ENCODE data around the gene ENDOV.

ENDOV gene

GRCh38 chr17:80466188-80466705 lies 51.3 kb downstream of the ENDOV start:
- no peak for DNase-seq (ENCODE audit: low read depth, low spot score)
- Histone ChIP-seq H3K27me3 (ENCODE audit: control insufficient read depth, insufficient read depth, low read length) (no peaks in the 10 kb centered on the region; the same call in 1 of the 2 replicates), H3K4me3 (ENCODE audit: low read length) (no peak overlapping the region), H3K27ac (ENCODE audit: low read length) (no peak overlapping the region), H3K36me3 (ENCODE audit: control insufficient read depth, insufficient read depth, low read length) (0 out of 2 replicates have a peak, but pooled peaks cover 3% of the 10 kb centered on the region), H3K4me1 (ENCODE audit: control insufficient read depth, insufficient read depth, low read length) (no peaks in the 10 kb centered on the region), H3K9me3 (ENCODE audit: control insufficient read depth, insufficient read depth, low read length) (no peaks in the 10 kb centered on the region)
- no CpG with 5 or more reads among the region's 15 CpGs for WGBS (ENCODE audit: insufficient coverage, insufficient read length)

- H3K27ac ChIP-seq (ENCODE audit: low read length) = no peak overlapping the region
- no peaks in the 10 kb centered on the region for H3K4me1 ChIP-seq (ENCODE audit: control insufficient read depth, insufficient read depth, low read length)
- peaks cover 15% of the 10 kb centered on the region; the same call in 1 of the 2 replicates for H3K27me3 ChIP-seq (ENCODE audit: control insufficient read depth, insufficient read depth, low read length)
- H3K36me3 ChIP-seq (ENCODE audit: control insufficient read depth, insufficient read depth, low read length) = 0 out of 2 replicates have a peak, but pooled peaks cover 3% of the 10 kb centered on the region
- no peak for DNase-seq (ENCODE audit: low read depth, low spot score)
- no CpG with 5 or more reads among the region's 16 CpGs for WGBS (ENCODE audit: insufficient coverage, insufficient read length)
- no peaks in the 10 kb centered on the region for H3K9me3 ChIP-seq (ENCODE audit: control insufficient read depth, insufficient read depth, low read length)
- no peak overlapping the region for H3K4me3 ChIP-seq (ENCODE audit: low read length)
These were observed 53.3 kb downstream of the ENDOV start for GRCh38 chr17:80468242-80468641.

- Histone ChIP-seq H3K4me1 (ENCODE audit: control insufficient read depth, insufficient read depth, low read length) (no peaks in the 10 kb centered on the region), H3K4me3 (ENCODE audit: low read length) (no peak overlapping the region), H3K27me3 (ENCODE audit: control insufficient read depth, insufficient read depth, low read length) (peaks cover 22% of the 10 kb centered on the region; the same call in 1 of the 2 replicates), H3K36me3 (ENCODE audit: control insufficient read depth, insufficient read depth, low read length) (0 out of 2 replicates have a peak, but pooled peaks cover 3% of the 10 kb centered on the region), H3K9me3 (ENCODE audit: control insufficient read depth, insufficient read depth, low read length) (no peaks in the 10 kb centered on the region), H3K27ac (ENCODE audit: low read length) (no peak overlapping the region)
- WGBS (ENCODE audit: insufficient coverage, insufficient read length) = no CpG with 5 or more reads among the region's 28 CpGs
- DNase-seq (ENCODE audit: low read depth, low spot score) = no peak
These were observed 54.0 kb downstream of the ENDOV start for GRCh38 chr17:80468781-80469493.

DNA sequence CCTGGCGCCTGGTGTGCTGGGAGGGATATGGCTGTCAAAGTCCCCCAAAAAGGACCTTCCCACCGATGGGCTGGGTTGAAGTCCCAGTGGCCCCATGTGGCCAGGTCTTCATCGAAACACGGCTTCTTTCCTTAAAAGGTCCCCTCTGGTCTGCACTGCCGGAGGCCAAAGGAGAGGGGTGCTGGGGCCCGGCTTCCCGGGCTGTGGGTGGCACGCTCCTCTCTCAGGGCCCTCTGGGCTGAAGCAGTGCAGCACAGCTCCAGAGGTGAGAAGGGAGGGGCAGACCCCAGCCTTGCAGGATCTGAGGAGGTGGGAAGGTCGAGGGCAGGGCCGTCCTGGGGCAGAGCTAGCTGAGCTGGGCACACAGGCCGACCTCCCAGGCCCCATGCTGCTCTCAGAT lies 54.7 kb downstream of the ENDOV start:
- no peak for DNase-seq (ENCODE audit: low read depth, low spot score)
- H3K36me3 ChIP-seq (ENCODE audit: control insufficient read depth, insufficient read depth, low read length) = 0 out of 2 replicates have a peak, but pooled peaks cover 3% of the 10 kb centered on the region
- no peaks in the 10 kb centered on the region for H3K9me3 ChIP-seq (ENCODE audit: control insufficient read depth, insufficient read depth, low read length)
- H3K4me1 ChIP-seq (ENCODE audit: control insufficient read depth, insufficient read depth, low read length) = no peaks in the 10 kb centered on the region
- WGBS (ENCODE audit: insufficient coverage, insufficient read length) = no CpG with 5 or more reads among the region's 11 CpGs
- peaks cover 29% of the 10 kb centered on the region for H3K27me3 ChIP-seq (ENCODE audit: control insufficient read depth, insufficient read depth, low read length)
- H3K4me3 ChIP-seq (ENCODE audit: low read length) = no peak overlapping the region
- no peak overlapping the region for H3K27ac ChIP-seq (ENCODE audit: low read length)

GRCh38 chr17:80470603-80471002 lies 55.6 kb downstream of the ENDOV start:
- H3K4me3 ChIP-seq (ENCODE audit: low read length) = no peak overlapping the region
- peaks cover 3% of the 10 kb centered on the region for H3K4me1 ChIP-seq (ENCODE audit: control insufficient read depth, insufficient read depth, low read length)
- H3K27me3 ChIP-seq (ENCODE audit: control insufficient read depth, insufficient read depth, low read length) = peaks cover 38% of the 10 kb centered on the region

DNA sequence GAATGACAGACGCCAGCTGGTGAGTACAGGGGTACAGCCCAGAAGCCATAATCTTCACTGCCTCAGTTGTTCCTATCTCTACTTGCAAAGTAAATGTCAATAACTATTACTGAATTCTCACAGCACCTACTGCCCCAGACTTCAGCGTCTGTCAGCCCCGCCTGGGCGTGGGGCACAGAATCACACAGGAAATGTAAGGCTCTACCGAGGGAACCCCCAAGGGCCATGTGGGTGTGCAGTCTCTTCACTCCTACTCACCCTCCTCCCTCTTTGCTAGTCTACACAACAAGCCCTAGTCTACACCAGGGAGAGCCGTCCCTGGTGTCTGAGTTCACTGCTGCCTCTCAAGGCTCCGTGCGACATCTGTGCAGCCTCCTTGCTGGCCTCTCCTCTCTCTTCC lies 57.0 kb downstream of the ENDOV start:
- H3K9me3 ChIP-seq (ENCODE audit: control insufficient read depth, insufficient read depth, low read length) = no peaks in the 10 kb centered on the region
- H3K4me3 ChIP-seq (ENCODE audit: low read length) = no peak overlapping the region
- peaks cover 3% of the 10 kb centered on the region for H3K4me1 ChIP-seq (ENCODE audit: control insufficient read depth, insufficient read depth, low read length)
- 0 out of 2 replicates have a peak, but pooled peaks cover 3% of the 10 kb centered on the region for H3K36me3 ChIP-seq (ENCODE audit: control insufficient read depth, insufficient read depth, low read length)
- WGBS (ENCODE audit: insufficient coverage, insufficient read length) = no CpG with 5 or more reads among the region's 8 CpGs
- H3K27me3 ChIP-seq (ENCODE audit: control insufficient read depth, insufficient read depth, low read length) = peaks cover 48% of the 10 kb centered on the region
- DNase-seq (ENCODE audit: low read depth, low spot score) = no peak
- H3K27ac ChIP-seq (ENCODE audit: low read length) = no peak overlapping the region

More at GRCh38 chr17:80470603-80471002, 55.6 kb downstream of the ENDOV start:
- 0 out of 2 replicates have a peak, but pooled peaks cover 3% of the 10 kb centered on the region for H3K36me3 ChIP-seq (ENCODE audit: control insufficient read depth, insufficient read depth, low read length)
- no peak for DNase-seq (ENCODE audit: low read depth, low spot score)
- H3K9me3 ChIP-seq (ENCODE audit: control insufficient read depth, insufficient read depth, low read length) = no peaks in the 10 kb centered on the region
- H3K27ac ChIP-seq (ENCODE audit: low read length) = no peak overlapping the region
- WGBS (ENCODE audit: insufficient coverage, insufficient read length) = no CpG with 5 or more reads among the region's 21 CpGs

GRCh38 chr17:80472996-80473395 lies 58.0 kb downstream of the ENDOV start:
- DNase-seq (ENCODE audit: low read depth, low spot score) = no peak
- WGBS (ENCODE audit: insufficient coverage, insufficient read length) = no CpG with 5 or more reads among the region's 12 CpGs
- H3K4me1 ChIP-seq (ENCODE audit: control insufficient read depth, insufficient read depth, low read length) = peaks cover 3% of the 10 kb centered on the region
- H3K36me3 ChIP-seq (ENCODE audit: control insufficient read depth, insufficient read depth, low read length) = 0 out of 2 replicates have a peak, but pooled peaks cover 3% of the 10 kb centered on the region
- peaks cover 58% of the 10 kb centered on the region for H3K27me3 ChIP-seq (ENCODE audit: control insufficient read depth, insufficient read depth, low read length)
- H3K9me3 ChIP-seq (ENCODE audit: control insufficient read depth, insufficient read depth, low read length) = no peaks in the 10 kb centered on the region
- H3K4me3 ChIP-seq (ENCODE audit: low read length) = no peak overlapping the region
- H3K27ac ChIP-seq (ENCODE audit: low read length) = no peak overlapping the region

DNA sequence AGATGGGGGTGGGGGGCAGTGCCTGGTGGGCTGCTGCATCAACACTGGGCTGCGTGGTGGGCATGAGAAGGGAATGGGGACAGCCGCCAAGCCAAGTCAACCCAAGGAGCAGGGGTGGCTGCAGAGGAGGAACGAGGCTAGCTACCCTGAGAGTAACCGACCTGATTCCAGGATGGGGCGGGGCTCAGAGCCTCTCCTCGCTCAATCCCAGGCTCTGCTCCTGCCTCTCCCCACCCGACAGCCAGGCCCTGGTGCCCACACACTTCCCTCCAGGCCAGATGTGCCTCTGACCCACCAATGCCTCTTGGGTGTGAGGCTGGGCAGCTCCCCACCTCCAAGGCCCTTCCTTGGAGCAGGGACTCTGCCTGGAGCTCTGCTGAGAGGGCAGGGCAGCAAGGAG lies 58.7 kb downstream of the ENDOV start:
- WGBS (ENCODE audit: insufficient coverage, insufficient read length) = no CpG with 5 or more reads among the region's 7 CpGs
- no peak for DNase-seq (ENCODE audit: low read depth, low spot score)
- Histone ChIP-seq H3K4me3 (ENCODE audit: low read length) (no peak overlapping the region), H3K9me3 (ENCODE audit: control insufficient read depth, insufficient read depth, low read length) (no peaks in the 10 kb centered on the region), H3K27ac (ENCODE audit: low read length) (no peak overlapping the region), H3K4me1 (ENCODE audit: control insufficient read depth, insufficient read depth, low read length) (peaks cover 5% of the 10 kb centered on the region), H3K36me3 (ENCODE audit: control insufficient read depth, insufficient read depth, low read length) (0 out of 2 replicates have a peak, but pooled peaks cover 3% of the 10 kb centered on the region), H3K27me3 (ENCODE audit: control insufficient read depth, insufficient read depth, low read length) (peaks cover 65% of the 10 kb centered on the region)

DNA sequence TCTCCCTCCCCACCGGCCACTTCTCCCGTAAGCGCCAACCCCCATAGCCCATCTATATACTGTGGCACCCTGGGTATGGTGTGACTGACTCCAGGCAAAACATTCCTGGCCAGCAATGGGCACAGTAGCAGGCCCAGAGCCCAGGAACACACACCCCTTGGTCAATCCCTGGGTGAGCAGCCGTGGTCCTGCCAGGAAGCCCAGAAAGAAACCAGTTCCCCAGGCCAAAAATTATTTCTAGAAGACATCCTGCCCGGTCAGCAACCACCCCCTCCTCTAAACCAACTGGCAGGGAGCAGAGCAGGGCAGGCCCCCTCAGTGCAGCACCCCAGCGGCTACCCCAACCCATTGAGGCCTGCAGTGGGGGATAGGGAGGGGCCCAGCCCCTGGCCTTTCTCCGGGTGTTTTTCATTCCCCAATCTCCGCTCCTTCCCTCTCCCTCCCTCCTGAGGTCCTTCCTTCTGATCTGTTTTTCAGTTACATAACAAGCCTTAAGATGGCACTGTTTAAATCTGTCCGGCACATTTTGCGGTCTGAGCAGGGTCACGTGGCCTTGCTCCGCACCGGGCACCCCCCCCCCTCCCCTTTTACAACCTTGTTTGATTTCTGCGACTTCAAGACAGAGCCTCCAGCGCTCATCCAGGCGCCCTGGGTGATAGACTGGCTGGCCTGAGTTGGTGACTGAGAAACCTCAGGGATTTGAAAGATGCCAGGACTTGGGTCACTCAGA lies 59.4 kb downstream of the ENDOV start:
- Histone ChIP-seq H3K36me3 (ENCODE audit: control insufficient read depth, insufficient read depth, low read length) (0 out of 2 replicates have a peak, but pooled peaks cover 3% of the 10 kb centered on the region), H3K9me3 (ENCODE audit: control insufficient read depth, insufficient read depth, low read length) (no peaks in the 10 kb centered on the region), H3K4me3 (ENCODE audit: low read length) (no peak overlapping the region; the same call in 1 of the 2 replicates), H3K4me1 (ENCODE audit: control insufficient read depth, insufficient read depth, low read length) (peaks cover 6% of the 10 kb centered on the region), H3K27ac (ENCODE audit: low read length) (no peak overlapping the region), H3K27me3 (ENCODE audit: control insufficient read depth, insufficient read depth, low read length) (peaks cover 72% of the 10 kb centered on the region)
- no peak for DNase-seq (ENCODE audit: low read depth, low spot score)
- no CpG with 5 or more reads among the region's 16 CpGs for WGBS (ENCODE audit: insufficient coverage, insufficient read length)

Data from iPS DF 6.9 (cell line).